Thoracic aorta (tissue), 2 donors: ENCODE results near the gene RNF227. TPM values are rescaled to one million over a fixed set of nuclear protein-coding genes. Genes with fewer than 3 reads are reported as not detected.
A peak's percentile ranks its signal among the peaks of the same experiment; 100 is the strongest.

Experiments
- ATAC-seq: fragments of 150-250 bp; one replicate; pipeline ENCODE4 v1.8.0; 2017; ENCODE audit warnings: low read depth; ENCODE audit not compliant: insufficient number of reproducible peaks, low FRiP score
- DNase-seq: peaks from one replicate; pipeline ENCODE4 v3.0.0-alpha.2; 2020; ENCODE audit warnings: low spot score
- H3K27ac ChIP-seq, 2 donors: fragments of 200-600 bp; sonication (generic); 1 replicate in 1 of 2; 2 replicates in 1 of 2; pipeline ENCODE4 v1.5.1; 2016; ENCODE audit warnings: mild to moderate bottlenecking in 2 of 2, moderate library complexity in 2 of 2
- H3K27me3 ChIP-seq: fragments of 200-600 bp; sonication (generic); replicated peaks from 2 replicates; pipeline ENCODE4 v1.6.0; 2016; ENCODE audit warnings: mild to moderate bottlenecking; ENCODE audit not compliant: insufficient read depth
- H3K36me3 ChIP-seq: fragments of 200-600 bp; sonication (generic); one replicate; pipeline ENCODE4 v1.5.1; 2016
- H3K4me1 ChIP-seq, 2 donors: fragments of 200-600 bp; sonication (generic); 1 replicate in 1 of 2; 2 replicates in 1 of 2; pipeline versions ENCODE4 v1.5.1 to v1.6.0; 2016; ENCODE audit warnings: low read depth in 2 of 2, mild to moderate bottlenecking in 1 of 2; ENCODE audit not compliant: control insufficient read depth in 1 of 2
- H3K4me3 ChIP-seq: fragments of 200-600 bp; sonication (generic); 2 replicates; pipeline ENCODE4 v1.5.1; 2016; ENCODE audit warnings: mild to moderate bottlenecking
- H3K9me3 ChIP-seq: fragments of 200-600 bp; sonication (generic); 2 replicates; pipeline ENCODE4 v1.5.1; 2016
- total RNA-seq, 2 donors: library from RNA; depleted of rRNA; stranded (reverse); fragments of >200 nt; gene quantifications; one replicate each; pipeline versions ENCODE4 v1.1.0 to v1.2.3, GENCODE V29; 2016
- TF ChIP-seq, protein P1 (sequence below): fragments of 200-600 bp; sonication (generic); IDR thresholded peaks from one replicate; pipeline ENCODE4 v1.5.1; 2019; ENCODE audit warnings: antibody characterized with exemption

RNF227 gene
- 1 to 10 TPM; 3.3 to 5.4 TPM for total RNA-seq

DNA sequence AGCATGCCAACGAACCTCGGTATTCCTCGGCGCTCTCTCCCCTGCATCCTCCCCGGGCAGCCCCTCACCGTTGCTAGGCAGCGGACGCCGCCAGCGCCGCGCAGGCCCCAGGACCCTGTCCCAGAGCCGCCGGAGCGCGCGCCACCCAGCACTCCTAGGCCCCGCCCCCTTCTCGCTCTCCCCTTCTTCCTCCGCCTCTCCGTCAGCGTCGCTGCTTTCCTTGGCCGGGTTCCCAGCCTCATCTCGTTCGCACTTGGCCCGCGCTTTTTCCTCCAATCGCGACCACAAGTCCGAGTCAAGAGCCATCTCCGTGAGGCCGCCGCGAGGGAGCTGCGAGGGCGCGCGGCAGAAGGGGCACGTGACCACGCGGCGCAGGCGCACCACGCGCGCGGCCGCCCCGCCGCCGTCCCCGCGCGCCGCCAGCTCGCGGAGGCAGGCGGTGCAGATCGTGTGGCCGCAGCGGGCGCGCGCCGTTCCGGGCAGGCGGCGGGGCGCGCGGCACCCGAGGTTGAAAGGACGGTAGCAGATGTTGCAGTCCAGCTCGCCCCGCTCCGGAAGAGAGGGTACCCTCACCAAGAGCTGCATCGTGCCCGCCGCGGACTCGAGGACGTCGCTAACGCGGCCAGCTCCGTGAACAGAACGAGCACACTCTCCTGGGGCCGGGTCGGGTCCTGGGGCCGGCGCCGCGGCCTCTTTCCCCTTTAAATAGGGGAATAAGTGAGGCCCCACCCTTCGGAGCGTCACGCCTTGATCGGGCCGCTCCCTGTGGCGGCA is at the start of gene RNF227:
Gene RNF227 (minus strand): TSS at position 679 of the 774 bp plus-strand sequence. CDS start 94 bp downstream, at position 585.
- Histone ChIP-seq H3K27ac (peak within 1 kb of the TSS; percentile 90 to 94), H3K9me3 (no peaks in the 10 kb centered on the region), H3K27me3 (no peaks in the 10 kb centered on the region), H3K4me1 (peaks cover 6 to 19% of the 10 kb centered on the region in 2 donors), H3K4me3 (peak within 1 kb of the TSS; percentile 77), H3K36me3 (peaks cover 9% of the 10 kb centered on the region)
- DNase-seq = peak; percentile 80
- TF ChIP-seq, protein P1, sequence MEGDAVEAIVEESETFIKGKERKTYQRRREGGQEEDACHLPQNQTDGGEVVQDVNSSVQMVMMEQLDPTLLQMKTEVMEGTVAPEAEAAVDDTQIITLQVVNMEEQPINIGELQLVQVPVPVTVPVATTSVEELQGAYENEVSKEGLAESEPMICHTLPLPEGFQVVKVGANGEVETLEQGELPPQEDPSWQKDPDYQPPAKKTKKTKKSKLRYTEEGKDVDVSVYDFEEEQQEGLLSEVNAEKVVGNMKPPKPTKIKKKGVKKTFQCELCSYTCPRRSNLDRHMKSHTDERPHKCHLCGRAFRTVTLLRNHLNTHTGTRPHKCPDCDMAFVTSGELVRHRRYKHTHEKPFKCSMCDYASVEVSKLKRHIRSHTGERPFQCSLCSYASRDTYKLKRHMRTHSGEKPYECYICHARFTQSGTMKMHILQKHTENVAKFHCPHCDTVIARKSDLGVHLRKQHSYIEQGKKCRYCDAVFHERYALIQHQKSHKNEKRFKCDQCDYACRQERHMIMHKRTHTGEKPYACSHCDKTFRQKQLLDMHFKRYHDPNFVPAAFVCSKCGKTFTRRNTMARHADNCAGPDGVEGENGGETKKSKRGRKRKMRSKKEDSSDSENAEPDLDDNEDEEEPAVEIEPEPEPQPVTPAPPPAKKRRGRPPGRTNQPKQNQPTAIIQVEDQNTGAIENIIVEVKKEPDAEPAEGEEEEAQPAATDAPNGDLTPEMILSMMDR = no peak
- ATAC-seq = peak; percentile 85

DNA sequence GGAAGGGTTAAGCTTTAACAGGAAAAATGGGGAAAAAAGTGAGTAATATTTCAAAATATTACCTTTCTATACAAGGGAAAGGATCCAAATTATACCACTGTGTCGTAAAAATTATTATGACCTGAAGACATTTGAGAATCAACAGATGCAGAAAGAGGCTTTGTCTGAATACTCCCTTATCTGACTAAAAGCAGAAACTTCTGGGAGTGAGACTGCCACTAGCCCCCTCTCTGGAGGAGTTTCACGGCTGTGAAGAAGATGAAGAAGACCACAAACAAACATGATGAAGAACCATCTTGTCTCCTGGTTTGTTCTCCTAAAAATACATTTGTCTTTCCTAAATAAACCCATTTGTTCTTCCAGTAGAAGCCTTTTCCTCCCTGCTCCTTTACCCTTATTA is 45.3 kb upstream of the RNF227 start:
- Histone ChIP-seq H3K4me3 (no peak overlapping the region), H3K9me3 (no peaks in the 10 kb centered on the region), H3K36me3 (no peaks in the 10 kb centered on the region), H3K27ac (no peak overlapping the region), H3K27me3 (no peaks in the 10 kb centered on the region), H3K4me1 (no peaks in the 10 kb centered on the region)
- ATAC-seq = no peak
- TF ChIP-seq, protein P1 = no peak
- no peak for DNase-seq

DNA sequence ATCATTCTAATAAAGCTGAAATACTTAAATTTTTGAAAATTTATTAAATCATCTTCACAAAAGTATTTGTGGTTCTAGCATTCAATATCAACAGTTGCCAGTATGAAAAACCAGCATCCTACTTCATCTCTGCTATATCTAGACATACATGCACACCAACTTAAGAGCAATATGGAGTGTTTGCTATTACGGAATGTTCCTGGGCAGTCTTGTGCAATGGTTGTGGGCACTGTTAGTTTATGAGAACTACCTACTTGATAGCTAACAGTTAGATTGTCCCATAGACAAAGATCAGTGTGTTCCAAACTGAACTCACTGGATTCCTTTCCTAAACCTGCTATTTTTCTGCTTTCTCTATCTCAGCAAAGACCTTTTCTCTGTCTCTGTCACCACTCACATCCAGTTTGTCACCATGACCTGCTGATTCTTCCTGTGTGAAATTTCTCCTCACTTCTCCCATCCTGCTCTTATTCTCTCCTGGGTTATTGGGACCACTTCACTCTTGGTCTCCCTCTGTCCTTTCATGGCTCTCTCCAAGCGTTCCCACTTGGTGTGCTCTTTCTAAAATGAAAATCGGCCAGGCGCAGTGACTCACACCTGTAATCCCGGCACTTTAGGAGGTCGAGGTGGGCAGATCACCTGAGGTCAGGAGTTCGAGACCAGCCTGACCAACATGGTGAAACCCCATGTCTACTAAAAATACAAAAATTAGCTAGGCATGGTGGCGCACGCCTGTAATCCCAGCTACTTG is 43.6 kb upstream of the RNF227 start:
- Histone ChIP-seq H3K27ac (no peak overlapping the region), H3K36me3 (no peaks in the 10 kb centered on the region), H3K27me3 (no peaks in the 10 kb centered on the region), H3K4me3 (no peak overlapping the region), H3K4me1 (no peaks in the 10 kb centered on the region), H3K9me3 (no peaks in the 10 kb centered on the region)
- TF ChIP-seq, protein P1 = no peak
- ATAC-seq (no peak), DNase-seq (no peak)

DNA sequence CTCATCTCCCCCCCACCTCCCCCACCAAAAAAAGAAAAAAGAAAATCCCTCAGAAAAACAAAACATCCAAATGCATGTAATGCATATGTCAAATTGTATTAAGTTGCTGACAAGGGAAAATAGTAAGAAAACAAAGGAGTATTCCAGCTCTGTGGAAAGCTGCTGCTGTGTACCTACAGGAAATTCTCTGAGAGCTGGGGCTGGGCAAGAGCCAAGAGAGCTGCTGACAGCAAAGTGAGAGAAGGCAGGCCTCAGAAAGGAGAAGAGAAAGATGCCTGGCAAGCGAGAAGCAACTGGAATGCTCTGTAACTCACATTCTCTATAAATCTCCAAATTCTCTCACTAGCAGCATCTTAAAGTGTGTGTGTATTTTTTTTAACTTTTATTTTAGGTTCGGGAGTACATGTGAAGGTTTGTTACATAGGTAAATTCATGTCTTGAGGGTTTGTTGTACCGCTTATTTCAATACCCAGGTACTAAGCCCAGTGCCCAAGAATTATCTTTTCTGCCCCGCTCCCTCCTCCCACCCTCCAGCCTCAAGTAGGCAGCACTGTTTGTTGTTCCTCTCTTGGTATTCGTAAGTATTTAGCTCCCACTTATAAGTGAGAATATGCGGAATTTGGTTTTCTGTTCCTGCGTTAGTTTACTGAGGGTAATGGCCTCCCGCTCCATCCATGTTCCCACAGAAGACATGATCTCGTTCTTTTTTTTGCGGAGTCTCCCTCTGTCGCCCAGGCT is 40.3 kb upstream of the RNF227 start:
- no peaks in the 10 kb centered on the region for H3K9me3 ChIP-seq
- no peaks in the 10 kb centered on the region for H3K4me1 ChIP-seq
- H3K4me3 ChIP-seq = no peak overlapping the region
- no peak for DNase-seq
- no peaks in the 10 kb centered on the region for H3K27me3 ChIP-seq
- TF ChIP-seq, protein P1 = no peak
- no peaks in the 10 kb centered on the region for H3K36me3 ChIP-seq
- no peak overlapping the region for H3K27ac ChIP-seq
- no peak for ATAC-seq
